Colon (tissue), 2 donors: ENCODE results near the gene UBE2F.
"Not testable (repeated sequence)": the region's sequence is repeated elsewhere in the genome, so short reads cannot be mapped to it uniquely, and the experiment has no call there.

Source experiments
- FAIRE-seq: peaks from 2 replicates; lab custom pipeline; 2012; peaks lifted over from hg19 to GRCh38; lab: Jason Lieb, UNC
- donor health status: control.
- donor health status: control.

UBE2F gene

GRCh38 chr2:238021327-238021726 lies 54.5 kb downstream of the UBE2F start:
- FAIRE-seq, result no peak

GRCh38 chr2:238022594-238023157 lies 55.9 kb downstream of the UBE2F start:
- FAIRE-seq, result no peak

- FAIRE-seq, result no peak
Observed at GRCh38 chr2:238023608-238024007, 56.8 kb downstream of the UBE2F start.

GRCh38 chr2:238024986-238025385 lies 58.2 kb downstream of the UBE2F start:
- FAIRE-seq, result no peak

GRCh38 chr2:238025741-238026360 lies 59.0 kb downstream of the UBE2F start:
- no peak for FAIRE-seq

- FAIRE-seq, result no peak
Observed at GRCh38 chr2:238027058-238027457, 60.2 kb downstream of the UBE2F start.

GRCh38 chr2:238027591-238028415 lies 61.0 kb downstream of the UBE2F start:
- FAIRE-seq, result no peak

- no peak for FAIRE-seq
Observed at GRCh38 chr2:238029853-238030252, 63.0 kb downstream of the UBE2F start.

- no peak for FAIRE-seq
Observed at GRCh38 chr2:238030422-238031155, 63.8 kb downstream of the UBE2F start.

GRCh38 chr2:238031751-238032150 lies 64.9 kb downstream of the UBE2F start:
- no peak for FAIRE-seq

- FAIRE-seq, result no peak
Observed at GRCh38 chr2:238032755-238033337, 66.0 kb downstream of the UBE2F start.

- FAIRE-seq, result not testable (repeated sequence)
Observed at GRCh38 chr2:238033991-238034390, 67.2 kb downstream of the UBE2F start.

- FAIRE-seq, result no peak
Observed at GRCh38 chr2:238038203-238038602, 71.4 kb downstream of the UBE2F start.

GRCh38 chr2:238039151-238039550 lies 72.3 kb downstream of the UBE2F start:
- no peak for FAIRE-seq

- no peak for FAIRE-seq
Observed at GRCh38 chr2:238039985-238040384, 73.2 kb downstream of the UBE2F start.

GRCh38 chr2:238040918-238041317 lies 74.1 kb downstream of the UBE2F start:
- no peak for FAIRE-seq

GRCh38 chr2:238042090-238042489 lies 75.3 kb downstream of the UBE2F start:
- FAIRE-seq, result no peak

GRCh38 chr2:238042849-238043584 lies 76.2 kb downstream of the UBE2F start:
- FAIRE-seq, result no peak

GRCh38 chr2:238043851-238044250 lies 77.0 kb downstream of the UBE2F start:
- FAIRE-seq, result no peak

GRCh38 chr2:238045575-238045974 lies 78.8 kb downstream of the UBE2F start:
- no peak for FAIRE-seq

GRCh38 chr2:238046725-238047270 lies 80.0 kb downstream of the UBE2F start:
- no peak for FAIRE-seq
